OCI-LY1 (cell line): Measurements from ENCODE around the gene RAPGEF5.

Experiments
- CTCF ChIP-seq: fragments of 200-600 bp; sonication (generic), shearing (Covaris generic); IDR thresholded peaks from 2 replicates; pipeline ENCODE4 v1.5.1; 2017; ENCODE audit warnings: mild to moderate bottlenecking, antibody characterized with exemption, low read length, moderate library complexity, mixed read lengths
- EZH2 ChIP-seq: fragments of 200-600 bp; sonication (generic), shearing (Covaris generic); IDR thresholded peaks from 2 replicates; pipeline ENCODE4 v1.8.0; 2017; ENCODE audit warnings: borderline replicate concordance, mixed run types, mild to moderate bottlenecking, antibody characterized with exemption, low read length, moderate library complexity, mixed read lengths

GRCh38 chr7:22090512-22090911, 266.4 kb downstream of the RAPGEF5 start:
- TF ChIP-seq CTCF (no peak), EZH2 (no peak)
